HEK293 (cell line): ENCODE results near the gene ARHGEF37.

Experiments
- ZBTB7A ChIP-seq: fragments of 450-650 bp; formaldehyde crosslinking; IDR thresholded peaks from 2 replicates; pipeline ENCODE4 v1.5.1; 2016; ENCODE audit warnings: low read depth, missing biosample characterization, missing genetic modification characterization
- ZBTB8A ChIP-seq: fragments of 450-650 bp; formaldehyde crosslinking; IDR thresholded peaks from 2 replicates; pipeline ENCODE4 v1.5.1; 2016; ENCODE audit warnings: missing biosample characterization, missing genetic modification characterization
- ZNF175 ChIP-seq: fragments of 450-650 bp; formaldehyde crosslinking; IDR thresholded peaks from 2 replicates; pipeline ENCODE4 v1.5.1; 2016; ENCODE audit warnings: missing biosample characterization, missing genetic modification characterization
- ZNF274 ChIP-seq, 2 experiments: fragments of 200-500 bp in 1 of 2; fragments of 450-650 bp in 1 of 2; sonication (Bioruptor generic) in 1 of 2; formaldehyde crosslinking in 1 of 2; IDR thresholded peaks; 2 replicates each; pipeline versions ENCODE4 v1.5.1 to v1.6.1; 2014 to 2016; ENCODE audit warnings: borderline replicate concordance in 1 of 2, inconsistent platforms in 1 of 2, low read length in 1 of 2, missing biosample characterization in 1 of 2, missing genetic modification characterization in 1 of 2
- ZNF549 ChIP-seq: fragments of 450-650 bp; IDR thresholded peaks from 2 replicates; pipeline ENCODE4 v1.5.1; 2018; ENCODE audit warnings: missing biosample characterization, missing genetic modification characterization, mild to moderate bottlenecking, inconsistent platforms, moderate library complexity
- TF ChIP-seq, protein P1 (sequence below): fragments of 450-650 bp; formaldehyde crosslinking; IDR thresholded peaks from 2 replicates; pipeline ENCODE4 v1.5.1; 2016; ENCODE audit warnings: missing biosample characterization, missing genetic modification characterization
- TF ChIP-seq, protein P2 (sequence below): fragments of 450-650 bp; formaldehyde crosslinking; IDR thresholded peaks from 2 replicates; pipeline ENCODE4 v1.5.1; 2016; ENCODE audit warnings: missing biosample characterization, missing genetic modification characterization

DNA sequence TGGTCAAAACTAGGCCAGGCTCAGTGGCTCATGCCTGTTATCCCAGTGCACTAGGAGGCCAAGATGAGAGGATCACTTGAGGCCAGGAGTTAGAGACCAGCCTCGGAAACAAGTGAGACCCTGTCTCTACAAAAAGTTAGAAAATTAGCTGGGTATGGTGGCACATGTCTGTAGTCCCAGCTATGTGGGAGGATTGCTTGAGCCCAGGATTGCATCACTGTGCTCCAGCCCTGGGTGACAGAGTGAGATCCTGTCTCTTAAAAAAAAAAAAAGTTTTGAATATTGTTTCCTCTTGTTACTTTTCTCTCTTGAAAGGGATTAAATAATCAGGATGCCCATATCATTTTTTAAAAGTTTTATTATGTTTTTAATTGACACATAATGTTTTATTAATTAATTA is 7.6 kb downstream of the ARHGEF37 start:
- TF ChIP-seq, protein P1, sequence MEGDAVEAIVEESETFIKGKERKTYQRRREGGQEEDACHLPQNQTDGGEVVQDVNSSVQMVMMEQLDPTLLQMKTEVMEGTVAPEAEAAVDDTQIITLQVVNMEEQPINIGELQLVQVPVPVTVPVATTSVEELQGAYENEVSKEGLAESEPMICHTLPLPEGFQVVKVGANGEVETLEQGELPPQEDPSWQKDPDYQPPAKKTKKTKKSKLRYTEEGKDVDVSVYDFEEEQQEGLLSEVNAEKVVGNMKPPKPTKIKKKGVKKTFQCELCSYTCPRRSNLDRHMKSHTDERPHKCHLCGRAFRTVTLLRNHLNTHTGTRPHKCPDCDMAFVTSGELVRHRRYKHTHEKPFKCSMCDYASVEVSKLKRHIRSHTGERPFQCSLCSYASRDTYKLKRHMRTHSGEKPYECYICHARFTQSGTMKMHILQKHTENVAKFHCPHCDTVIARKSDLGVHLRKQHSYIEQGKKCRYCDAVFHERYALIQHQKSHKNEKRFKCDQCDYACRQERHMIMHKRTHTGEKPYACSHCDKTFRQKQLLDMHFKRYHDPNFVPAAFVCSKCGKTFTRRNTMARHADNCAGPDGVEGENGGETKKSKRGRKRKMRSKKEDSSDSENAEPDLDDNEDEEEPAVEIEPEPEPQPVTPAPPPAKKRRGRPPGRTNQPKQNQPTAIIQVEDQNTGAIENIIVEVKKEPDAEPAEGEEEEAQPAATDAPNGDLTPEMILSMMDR (tag by site-specific recombination): no peak
- TF ChIP-seq ZBTB7A (tag by site-specific recombination): no peak
- TF ChIP-seq ZNF175 (tag by site-specific recombination): no peak
- no peak for TF ChIP-seq ZNF549 (tag by site-specific recombination)
- TF ChIP-seq, protein P2, sequence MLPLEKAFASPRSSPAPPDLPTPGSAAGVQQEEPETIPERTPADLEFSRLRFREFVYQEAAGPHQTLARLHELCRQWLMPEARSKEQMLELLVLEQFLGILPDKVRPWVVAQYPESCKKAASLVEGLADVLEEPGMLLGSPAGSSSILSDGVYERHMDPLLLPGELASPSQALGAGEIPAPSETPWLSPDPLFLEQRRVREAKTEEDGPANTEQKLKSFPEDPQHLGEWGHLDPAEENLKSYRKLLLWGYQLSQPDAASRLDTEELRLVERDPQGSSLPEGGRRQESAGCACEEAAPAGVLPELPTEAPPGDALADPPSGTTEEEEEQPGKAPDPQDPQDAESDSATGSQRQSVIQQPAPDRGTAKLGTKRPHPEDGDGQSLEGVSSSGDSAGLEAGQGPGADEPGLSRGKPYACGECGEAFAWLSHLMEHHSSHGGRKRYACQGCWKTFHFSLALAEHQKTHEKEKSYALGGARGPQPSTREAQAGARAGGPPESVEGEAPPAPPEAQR (tag by site-specific recombination): no peak
- no peak for TF ChIP-seq ZNF274 (IDR thresholded peaks at IDR 0.05; ENCODE audit: low read length)
- TF ChIP-seq ZNF274 (tag by site-specific recombination; IDR thresholded peaks at IDR 0.05; ENCODE audit: borderline replicate concordance): no peak
- TF ChIP-seq ZBTB8A (tag by site-specific recombination): no peak
